ENCODE data around the gene SPATA33.

The SPATA33 gene

GRCh38 chr16:89618109-89618998, 39.3 kb upstream of the SPATA33 start:
- Histone ChIP-seq H3K4me1 (ENCODE audit: control insufficient read depth in 1 of 2, insufficient read depth in 2 of 2, low read length in 2 of 2) (no peaks in the 10 kb centered on the region), H3K9me3 (ENCODE audit: control insufficient read depth in 1 of 2, low read length in 2 of 2) (no peaks in the 10 kb centered on the region), H3K4me3 (ENCODE audit: low read depth in 1 of 2, low read length in 2 of 2) (no peak overlapping the region), H3K27me3 (ENCODE audit: low read depth, low read length) (no peaks in the 10 kb centered on the region), H3K27ac (ENCODE audit: low read length) (no peak overlapping the region), H3K36me3 (ENCODE audit: control insufficient read depth in 1 of 2, insufficient read depth in 2 of 2, low read length in 2 of 2) (no peaks in the 10 kb centered on the region)

GRCh38 chr16:89619840-89620239, 37.8 kb upstream of the SPATA33 start:
- Histone ChIP-seq H3K9me3 (ENCODE audit: control insufficient read depth in 1 of 2, low read length in 2 of 2) (no peaks in the 10 kb centered on the region), H3K4me3 (ENCODE audit: low read depth in 1 of 2, low read length in 2 of 2) (no peak overlapping the region), H3K4me1 (ENCODE audit: control insufficient read depth in 1 of 2, insufficient read depth in 2 of 2, low read length in 2 of 2) (no peaks in the 10 kb centered on the region), H3K27ac (ENCODE audit: low read length) (no peak overlapping the region), H3K36me3 (ENCODE audit: control insufficient read depth in 1 of 2, insufficient read depth in 2 of 2, low read length in 2 of 2) (no peaks in the 10 kb centered on the region), H3K27me3 (ENCODE audit: low read depth, low read length) (no peaks in the 10 kb centered on the region)

GRCh38 chr16:89620406-89620841, 37.2 kb upstream of the SPATA33 start:
- Histone ChIP-seq H3K4me3 (ENCODE audit: low read depth in 1 of 2, low read length in 2 of 2) (no peak overlapping the region), H3K27me3 (ENCODE audit: low read depth, low read length) (no peaks in the 10 kb centered on the region), H3K36me3 (ENCODE audit: control insufficient read depth in 1 of 2, insufficient read depth in 2 of 2, low read length in 2 of 2) (no peaks in the 10 kb centered on the region), H3K9me3 (ENCODE audit: control insufficient read depth in 1 of 2, low read length in 2 of 2) (no peaks in the 10 kb centered on the region), H3K4me1 (ENCODE audit: control insufficient read depth in 1 of 2, insufficient read depth in 2 of 2, low read length in 2 of 2) (no peaks in the 10 kb centered on the region), H3K27ac (ENCODE audit: low read length) (no peak overlapping the region)

GRCh38 chr16:89621136-89621697, 36.4 kb upstream of the SPATA33 start:
- no peaks in the 10 kb centered on the region for H3K4me1 ChIP-seq (ENCODE audit: control insufficient read depth in 1 of 2, insufficient read depth in 2 of 2, low read length in 2 of 2)
- H3K27me3 ChIP-seq (ENCODE audit: low read depth, low read length), result no peaks in the 10 kb centered on the region
- no peak overlapping the region for H3K4me3 ChIP-seq (ENCODE audit: low read depth in 1 of 2, low read length in 2 of 2)
- no peaks in the 10 kb centered on the region for H3K9me3 ChIP-seq (ENCODE audit: control insufficient read depth in 1 of 2, low read length in 2 of 2)
- no peaks in the 10 kb centered on the region for H3K36me3 ChIP-seq (ENCODE audit: control insufficient read depth in 1 of 2, insufficient read depth in 2 of 2, low read length in 2 of 2)
- no peak overlapping the region for H3K27ac ChIP-seq (ENCODE audit: low read length)

GRCh38 chr16:89621698-89622409, 35.8 kb upstream of the SPATA33 start:
- Histone ChIP-seq H3K27me3 (ENCODE audit: low read depth, low read length) (no peaks in the 10 kb centered on the region), H3K4me1 (ENCODE audit: control insufficient read depth in 1 of 2, insufficient read depth in 2 of 2, low read length in 2 of 2) (no peaks in the 10 kb centered on the region)

GRCh38 chr16:89623511-89624261, 34.0 kb upstream of the SPATA33 start:
- H3K36me3 ChIP-seq (ENCODE audit: control insufficient read depth in 1 of 2, insufficient read depth in 2 of 2, low read length in 2 of 2), result no peaks in the 10 kb centered on the region
- no peaks in the 10 kb centered on the region for H3K9me3 ChIP-seq (ENCODE audit: control insufficient read depth in 1 of 2, low read length in 2 of 2)
- H3K4me1 ChIP-seq (ENCODE audit: control insufficient read depth in 1 of 2, insufficient read depth in 2 of 2, low read length in 2 of 2), result no peaks in the 10 kb centered on the region
- no peaks in the 10 kb centered on the region for H3K27me3 ChIP-seq (ENCODE audit: low read depth, low read length)
- H3K27ac ChIP-seq (ENCODE audit: low read length), result no peak overlapping the region
- no peak overlapping the region for H3K4me3 ChIP-seq (ENCODE audit: low read depth in 1 of 2, low read length in 2 of 2)

More at GRCh38 chr16:89621698-89622409, 35.8 kb upstream of the SPATA33 start:
- H3K4me3 ChIP-seq (ENCODE audit: low read depth in 1 of 2, low read length in 2 of 2), result no peak overlapping the region
- H3K36me3 ChIP-seq (ENCODE audit: control insufficient read depth in 1 of 2, insufficient read depth in 2 of 2, low read length in 2 of 2), result no peaks in the 10 kb centered on the region
- H3K9me3 ChIP-seq (ENCODE audit: control insufficient read depth in 1 of 2, low read length in 2 of 2), result no peaks in the 10 kb centered on the region
- H3K27ac ChIP-seq (ENCODE audit: low read length), result no peak overlapping the region

GRCh38 chr16:89624777-89625761, 32.6 kb upstream of the SPATA33 start:
- no peaks in the 10 kb centered on the region for H3K36me3 ChIP-seq (ENCODE audit: control insufficient read depth in 1 of 2, insufficient read depth in 2 of 2, low read length in 2 of 2)
- no peaks in the 10 kb centered on the region for H3K9me3 ChIP-seq (ENCODE audit: control insufficient read depth in 1 of 2, low read length in 2 of 2)
- no peak overlapping the region for H3K27ac ChIP-seq (ENCODE audit: low read length)
- no peaks in the 10 kb centered on the region for H3K27me3 ChIP-seq (ENCODE audit: low read depth, low read length)
- H3K4me1 ChIP-seq (ENCODE audit: control insufficient read depth in 1 of 2, insufficient read depth in 2 of 2, low read length in 2 of 2), result no peaks in the 10 kb centered on the region
- H3K4me3 ChIP-seq (ENCODE audit: low read depth in 1 of 2, low read length in 2 of 2), result no peak overlapping the region

- Histone ChIP-seq H3K4me3 (ENCODE audit: low read depth in 1 of 2, low read length in 2 of 2) (no peak overlapping the region), H3K27ac (ENCODE audit: low read length) (no peak overlapping the region), H3K4me1 (ENCODE audit: control insufficient read depth in 1 of 2, insufficient read depth in 2 of 2, low read length in 2 of 2) (no peaks in the 10 kb centered on the region), H3K9me3 (ENCODE audit: control insufficient read depth in 1 of 2, low read length in 2 of 2) (no peaks in the 10 kb centered on the region), H3K27me3 (ENCODE audit: low read depth, low read length) (no peaks in the 10 kb centered on the region), H3K36me3 (ENCODE audit: control insufficient read depth in 1 of 2, insufficient read depth in 2 of 2, low read length in 2 of 2) (no peaks in the 10 kb centered on the region)
Observed at GRCh38 chr16:89629827-89630610, 27.6 kb upstream of the SPATA33 start.

- H3K27ac ChIP-seq (ENCODE audit: low read length), result no peak overlapping the region
- no peaks in the 10 kb centered on the region for H3K27me3 ChIP-seq (ENCODE audit: low read depth, low read length)
- H3K9me3 ChIP-seq (ENCODE audit: control insufficient read depth in 1 of 2, low read length in 2 of 2), result no peaks in the 10 kb centered on the region
- H3K4me3 ChIP-seq (ENCODE audit: low read depth in 1 of 2, low read length in 2 of 2), result no peak overlapping the region
- H3K4me1 ChIP-seq (ENCODE audit: control insufficient read depth in 1 of 2, insufficient read depth in 2 of 2, low read length in 2 of 2), result no peaks in the 10 kb centered on the region
- no peaks in the 10 kb centered on the region for H3K36me3 ChIP-seq (ENCODE audit: control insufficient read depth in 1 of 2, insufficient read depth in 2 of 2, low read length in 2 of 2)
Observed at GRCh38 chr16:89633064-89633631, 24.5 kb upstream of the SPATA33 start.

Data from muscle layer of duodenum (tissue), 2 donors.